Fibroblast of lung (primary cell): Measurements from ENCODE around the gene ZNF503.

ENCODE experiments used
- CTCF ChIP-seq, 2 donors: IDR thresholded peaks in 1 of 2; conservative IDR thresholded peaks in 1 of 2; 1 replicate in 1 of 2; 2 replicates in 1 of 2; pipeline ENCODE4 v1.5.1; 2011 to 2012; ENCODE audit warnings: low read length in 2 of 2, control low read depth in 1 of 2, inconsistent platforms in 1 of 2, low read depth in 1 of 2, mild to moderate bottlenecking in 1 of 2
- EZH2 ChIP-seq: IDR thresholded peaks from 2 replicates; pipeline ENCODE4 v1.5.1; 2012; ENCODE audit warnings: low read length, control low read depth, mild to moderate bottlenecking; ENCODE audit errors: missing control alignments

- TF ChIP-seq CTCF (conservative IDR thresholded peaks at IDR 0.05 in 1 of 2, IDR thresholded peaks at IDR 0.05 in 1 of 2; ENCODE audit: low read depth in 1 of 2, low read length in 2 of 2) (no peak), EZH2 (no peak)
Observed at GRCh38 chr10:75425291-75426079, 23.9 kb upstream of the ZNF503 start.
